Keratinocyte (primary cell): ENCODE measurements around the gene C1orf232.

Source experiments
- EZH2 ChIP-seq: IDR thresholded peaks from one replicate; pipeline ENCODE4 v1.6.1; 2012; ENCODE audit warnings: inconsistent platforms, mild to moderate bottlenecking, low read length, moderate library complexity
- TF ChIP-seq, protein P1 (sequence below), 3 experiments: IDR thresholded peaks in 1 of 3; conservative IDR thresholded peaks in 1 of 3; optimal IDR thresholded peaks in 1 of 3; 2 replicates in 2 of 3; 3 replicates in 1 of 3; pipeline versions ENCODE3 to v1.5.1; 2011; ENCODE audit warnings: low read length in 3 of 3, mild to moderate bottlenecking in 3 of 3, moderate library complexity in 2 of 3, control low read depth in 1 of 3, inconsistent platforms in 1 of 3; ENCODE audit not compliant: insufficient read depth in 2 of 3; ENCODE audit errors: extremely low read depth in 1 of 3

DNA sequence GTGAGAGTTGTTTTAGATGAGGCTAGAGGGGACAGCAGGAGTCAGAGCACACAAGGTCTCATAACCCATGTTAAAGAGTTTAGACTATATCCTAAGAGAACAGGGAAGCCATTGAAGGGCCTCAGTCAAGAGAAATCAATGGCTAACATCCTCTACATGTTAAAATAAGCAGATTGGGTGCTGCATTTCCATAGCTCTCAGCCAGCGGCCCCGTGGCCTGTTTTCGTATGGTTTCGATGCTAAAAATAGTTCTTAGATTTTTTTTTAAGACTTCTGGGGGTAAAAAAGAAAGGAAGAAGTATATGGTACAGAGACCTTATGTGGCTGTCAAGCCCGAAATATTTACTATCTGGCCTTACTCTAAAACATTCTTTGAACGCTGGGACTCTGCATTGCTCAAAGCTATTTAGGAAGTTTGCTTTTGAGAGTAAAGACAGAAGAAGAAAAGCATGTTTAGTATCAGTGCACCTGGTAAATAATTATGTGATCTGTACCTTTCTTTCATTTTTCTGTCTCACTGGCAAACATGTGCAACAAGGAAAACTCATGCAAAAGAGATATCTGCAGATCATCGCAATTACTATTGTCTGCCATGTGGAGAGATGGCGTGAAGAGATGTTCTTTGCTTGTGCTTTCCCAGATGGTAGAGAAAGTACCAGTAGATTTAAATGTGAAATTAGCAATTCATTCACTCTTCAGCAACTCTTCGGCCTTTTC lies 48.7 kb downstream of the C1orf232 start:
- TF ChIP-seq, protein P1, sequence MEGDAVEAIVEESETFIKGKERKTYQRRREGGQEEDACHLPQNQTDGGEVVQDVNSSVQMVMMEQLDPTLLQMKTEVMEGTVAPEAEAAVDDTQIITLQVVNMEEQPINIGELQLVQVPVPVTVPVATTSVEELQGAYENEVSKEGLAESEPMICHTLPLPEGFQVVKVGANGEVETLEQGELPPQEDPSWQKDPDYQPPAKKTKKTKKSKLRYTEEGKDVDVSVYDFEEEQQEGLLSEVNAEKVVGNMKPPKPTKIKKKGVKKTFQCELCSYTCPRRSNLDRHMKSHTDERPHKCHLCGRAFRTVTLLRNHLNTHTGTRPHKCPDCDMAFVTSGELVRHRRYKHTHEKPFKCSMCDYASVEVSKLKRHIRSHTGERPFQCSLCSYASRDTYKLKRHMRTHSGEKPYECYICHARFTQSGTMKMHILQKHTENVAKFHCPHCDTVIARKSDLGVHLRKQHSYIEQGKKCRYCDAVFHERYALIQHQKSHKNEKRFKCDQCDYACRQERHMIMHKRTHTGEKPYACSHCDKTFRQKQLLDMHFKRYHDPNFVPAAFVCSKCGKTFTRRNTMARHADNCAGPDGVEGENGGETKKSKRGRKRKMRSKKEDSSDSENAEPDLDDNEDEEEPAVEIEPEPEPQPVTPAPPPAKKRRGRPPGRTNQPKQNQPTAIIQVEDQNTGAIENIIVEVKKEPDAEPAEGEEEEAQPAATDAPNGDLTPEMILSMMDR (optimal IDR thresholded peaks at IDR 0.05 in 1 of 3, IDR thresholded peaks at IDR 0.05 in 1 of 3, conservative IDR thresholded peaks at IDR 0.05 in 1 of 3; ENCODE audit: extremely low read depth in 1 of 3, insufficient read depth in 2 of 3, low read length in 3 of 3), result no peak
- TF ChIP-seq EZH2, result no peak
